DLD1 (cell line): Measurements from ENCODE around the gene SERPINC1.
"Not testable (repeated sequence)": the region's sequence is repeated elsewhere in the genome, so short reads cannot be mapped to it uniquely, and the experiment has no call there.

ENCODE experiments used
- in situ Hi-C: cut with HindIII; loops from 2 replicates; pipeline ENCODE4 v1.10.0; 2017; ENCODE audit warnings: low sequenced_read_pairs

Gene SERPINC1

DNA sequence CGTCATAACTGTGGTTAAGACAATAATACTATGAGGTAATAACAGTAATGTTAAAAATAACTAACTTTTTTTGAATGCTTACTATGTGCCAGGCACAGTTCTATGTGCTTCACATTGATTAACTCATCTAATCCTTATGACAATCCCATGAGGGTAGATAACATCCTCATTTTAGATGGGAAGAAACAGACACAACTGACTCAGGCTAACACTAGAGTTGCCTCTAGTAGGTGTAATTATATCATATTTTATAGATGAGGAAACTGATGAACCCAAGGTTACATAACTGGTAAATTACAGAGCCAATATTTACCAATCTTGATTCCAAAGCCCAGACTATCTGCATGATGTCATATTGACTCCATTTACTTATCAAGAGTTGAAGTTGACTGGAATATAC lies 23.5 kb downstream of the SERPINC1 start:
- in situ Hi-C loops = no loop called here

GRCh38 chr1:173889885-173890284 lies 27.2 kb downstream of the SERPINC1 start:
- in situ Hi-C loops = no loop called here

DNA sequence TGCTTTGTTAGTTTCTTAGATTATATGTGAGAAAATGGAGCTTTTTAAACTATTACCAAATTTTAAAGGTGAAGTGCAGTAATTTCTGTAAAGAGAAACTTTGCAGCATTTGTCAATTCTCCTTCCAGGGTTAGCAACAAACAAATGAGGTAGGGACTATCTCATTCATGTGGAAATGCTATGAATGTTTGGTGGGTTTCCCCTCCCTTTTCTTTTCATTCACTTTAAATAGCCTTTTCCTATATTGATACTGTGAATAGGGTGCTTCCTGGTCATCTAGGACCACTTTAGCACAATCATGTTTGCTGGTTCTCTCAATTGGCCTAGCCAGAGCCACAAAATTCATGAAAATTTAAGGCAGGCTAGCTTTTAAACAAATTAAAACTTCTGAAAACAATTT lies 28.4 kb downstream of the SERPINC1 start:
- in situ Hi-C loops = no loop called here

GRCh38 chr1:173887627-173888026 lies 29.5 kb downstream of the SERPINC1 start:
- in situ Hi-C loops = no loop called here

DNA sequence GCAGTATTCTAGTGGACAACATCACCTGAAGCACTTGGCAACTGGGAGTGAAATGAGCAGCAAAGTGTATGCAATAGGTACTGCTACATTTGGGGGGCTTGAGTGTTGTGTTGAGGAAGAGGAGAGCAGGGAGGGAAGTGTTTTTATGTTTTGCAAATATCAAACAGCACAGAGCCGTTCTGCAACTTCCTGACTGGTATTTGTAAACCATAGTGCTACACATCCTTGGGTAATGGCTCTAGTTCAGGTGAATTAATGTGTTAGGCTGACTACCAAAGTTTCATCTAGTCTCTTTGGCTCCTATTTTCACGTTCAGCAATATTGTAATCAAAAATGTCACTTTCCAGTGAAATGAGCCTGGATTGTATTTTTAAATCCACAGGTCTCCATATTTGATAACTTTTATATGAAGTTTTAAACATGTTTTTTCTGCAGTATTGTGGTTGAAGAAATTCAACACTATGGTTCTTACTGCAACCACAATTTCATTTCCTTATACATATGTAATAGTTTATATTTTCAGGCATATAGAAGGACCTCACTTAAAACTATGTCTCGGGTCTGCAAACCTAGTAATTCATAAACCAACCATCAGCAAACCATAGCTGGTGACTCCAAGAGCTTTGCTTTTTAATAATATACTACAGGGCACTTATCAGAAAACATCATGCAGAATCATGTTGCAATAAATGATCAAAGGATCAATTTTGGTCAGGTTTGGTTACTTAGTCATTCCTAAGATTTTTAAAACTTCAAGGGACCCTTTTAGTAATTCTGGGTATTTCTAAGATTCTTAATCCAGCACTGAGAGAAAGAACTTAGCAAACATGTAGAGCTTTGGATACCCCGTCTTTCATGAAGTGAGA lies 30.1 kb downstream of the SERPINC1 start:
- in situ Hi-C loops = no loop called here

DNA sequence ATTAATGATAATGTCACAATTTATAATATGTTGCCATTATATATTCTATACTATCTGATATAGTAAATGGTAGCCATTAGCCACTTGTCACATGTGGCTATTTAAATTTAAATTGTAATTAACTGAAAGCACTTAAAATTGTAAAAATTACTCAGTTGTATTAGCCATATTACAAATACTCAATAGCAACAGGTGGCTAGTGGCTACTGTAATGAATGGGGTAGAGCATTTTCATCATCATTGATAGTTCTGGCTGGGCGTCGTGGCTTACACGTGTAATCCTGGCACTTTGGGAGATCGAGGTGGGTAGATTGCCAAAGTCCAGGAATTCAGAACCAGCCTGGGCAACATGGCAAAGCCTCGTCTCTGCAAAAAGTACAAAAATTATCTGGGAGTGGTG lies 32.4 kb downstream of the SERPINC1 start:
- in situ Hi-C loops = no loop called here

DNA sequence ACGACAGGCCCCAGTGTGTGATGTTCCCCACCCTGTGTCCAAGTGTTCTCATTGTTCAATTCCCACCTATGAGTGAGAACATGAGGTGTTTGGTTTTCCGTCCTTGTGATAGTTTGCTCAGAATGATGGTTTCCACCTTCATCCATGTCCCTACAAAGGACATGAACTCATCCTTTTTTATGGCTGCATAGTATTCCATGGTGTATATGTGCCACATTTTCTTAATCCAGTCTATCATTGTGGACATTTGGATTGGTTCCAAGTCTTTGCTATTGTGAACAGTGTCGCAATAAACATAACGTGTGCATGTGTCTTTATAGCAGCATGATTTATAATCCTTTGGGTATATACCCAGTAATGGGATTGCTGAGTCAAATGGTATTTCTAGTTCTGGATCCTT lies 36.0 kb downstream of the SERPINC1 start:
- in situ Hi-C loops = not testable (repeated sequence)

- in situ Hi-C loops = no loop called here
These were observed 38.9 kb downstream of the SERPINC1 start for GRCh38 chr1:173878251-173878650.

DNA sequence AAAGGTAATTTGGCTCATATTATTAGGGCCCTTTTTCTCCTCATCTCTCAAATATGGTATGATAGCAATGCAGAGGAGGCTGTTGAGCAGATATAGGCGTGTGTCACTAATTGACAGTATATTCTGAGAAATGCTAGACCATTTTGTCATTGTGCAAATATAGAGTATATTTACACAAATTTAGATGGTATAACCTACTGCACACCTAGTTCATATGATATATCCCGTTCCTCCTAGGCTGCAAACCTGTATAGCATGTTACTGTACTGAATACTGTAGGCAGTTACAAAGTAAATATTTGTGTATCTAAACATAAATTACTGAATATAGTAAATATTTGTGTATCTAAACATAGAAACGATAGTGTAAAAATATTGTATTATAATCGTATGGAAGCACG lies 40.4 kb downstream of the SERPINC1 start:
- in situ Hi-C loops = no loop called here

DNA sequence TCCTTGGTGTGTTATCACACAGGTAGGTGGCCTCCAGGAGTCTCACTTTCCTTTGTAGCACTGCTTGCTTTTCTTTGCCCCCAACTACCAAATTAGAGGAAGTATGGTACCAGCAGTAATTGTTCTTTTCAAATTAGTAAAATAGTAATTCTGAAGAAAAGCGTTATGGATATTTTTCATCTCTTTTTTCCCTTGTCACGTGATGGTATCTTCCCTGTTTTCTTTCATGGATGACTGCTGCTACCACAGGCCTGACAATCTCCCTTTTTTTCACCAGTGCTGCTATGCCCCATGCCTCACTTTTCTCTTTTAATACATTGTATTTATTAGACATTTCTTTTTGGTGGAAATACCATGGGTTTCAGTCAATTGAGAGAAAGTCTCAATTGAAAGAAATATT lies 45.6 kb downstream of the SERPINC1 start:
- in situ Hi-C loops = no loop called here

DNA sequence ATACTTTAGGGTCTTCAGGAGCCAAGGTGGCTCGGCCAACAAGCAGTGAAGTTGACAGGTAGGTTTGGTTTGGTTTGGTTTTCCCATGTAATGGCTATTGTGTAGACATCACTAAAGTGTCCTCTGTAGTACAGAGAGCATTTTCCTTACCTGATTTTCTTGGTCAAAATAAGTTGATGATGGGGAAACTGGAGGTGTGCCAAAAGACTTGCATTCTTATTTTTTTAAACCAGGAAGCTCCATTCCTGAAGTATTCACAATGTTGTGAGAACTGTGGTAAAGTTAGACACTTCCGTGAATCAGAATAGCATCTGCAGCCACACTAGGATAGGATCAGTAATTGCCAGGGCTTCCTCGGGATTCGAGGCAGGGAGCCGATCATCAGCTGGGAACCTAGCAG lies 46.0 kb downstream of the SERPINC1 start:
- in situ Hi-C loops = no loop called here

DNA sequence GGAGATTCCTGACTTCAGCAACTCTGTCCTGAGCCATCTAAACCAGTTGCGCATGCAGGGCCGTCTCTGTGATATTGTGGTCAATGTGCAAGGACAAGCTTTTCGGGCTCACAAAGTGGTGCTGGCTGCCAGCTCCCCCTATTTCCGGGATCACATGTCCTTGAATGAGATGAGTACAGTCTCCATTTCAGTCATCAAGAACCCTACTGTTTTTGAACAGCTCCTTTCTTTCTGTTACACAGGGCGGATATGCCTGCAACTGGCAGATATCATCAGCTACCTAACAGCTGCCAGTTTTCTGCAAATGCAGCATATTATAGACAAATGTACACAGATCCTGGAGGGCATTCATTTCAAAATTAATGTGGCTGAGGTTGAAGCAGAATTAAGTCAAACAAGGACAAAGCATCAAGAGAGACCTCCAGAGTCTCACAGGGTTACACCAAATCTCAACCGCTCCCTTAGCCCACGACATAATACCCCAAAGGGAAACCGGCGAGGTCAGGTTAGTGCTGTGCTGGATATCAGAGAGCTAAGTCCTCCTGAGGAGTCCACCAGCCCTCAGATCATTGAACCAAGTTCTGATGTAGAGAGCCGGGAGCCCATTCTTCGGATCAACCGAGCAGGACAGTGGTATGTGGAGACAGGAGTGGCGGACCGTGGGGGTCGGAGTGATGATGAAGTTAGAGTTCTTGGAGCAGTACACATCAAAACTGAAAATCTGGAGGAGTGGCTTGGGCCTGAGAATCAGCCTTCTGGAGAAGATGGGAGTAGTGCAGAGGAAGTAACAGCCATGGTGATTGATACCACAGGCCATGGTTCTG lies 46.7 kb downstream of the SERPINC1 start:
- in situ Hi-C loops = no loop called here

GRCh38 chr1:173869021-173869359 lies 48.1 kb downstream of the SERPINC1 start:
- in situ Hi-C loops = no loop called here

GRCh38 chr1:173868266-173869020 lies 48.7 kb downstream of the SERPINC1 start, which contains the start of gene ZBTB37:
ZBTB37 (plus strand) TSS chr1:173868380; CDS start chr1:173870226, 1,846 bp downstream.
- in situ Hi-C loops = no loop called here

DNA sequence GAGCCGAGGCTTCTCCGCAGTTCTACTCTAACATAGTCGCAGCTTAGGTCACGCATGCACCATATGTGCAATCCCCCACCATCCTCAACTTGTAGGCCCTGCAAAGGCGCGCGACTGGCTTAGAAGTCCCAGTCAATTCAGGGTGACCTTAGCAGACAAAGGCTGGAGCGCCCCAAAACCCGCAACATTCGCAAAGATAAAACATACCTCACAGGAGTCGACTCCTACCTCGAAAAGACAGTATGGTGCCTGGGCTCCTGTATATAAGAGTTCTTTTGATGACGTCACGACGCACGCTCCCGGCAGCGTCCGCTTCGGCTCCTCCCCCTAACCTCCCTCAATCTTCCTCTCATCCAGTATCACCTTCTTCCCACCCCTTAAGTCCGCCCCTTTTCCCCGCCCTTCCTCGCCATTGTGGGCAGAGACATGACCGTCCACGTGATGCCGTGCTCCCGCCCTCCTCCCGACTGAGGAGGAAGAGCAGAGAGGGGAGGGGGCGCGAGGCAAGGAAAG lies 49.3 kb downstream of the SERPINC1 start, which contains the start of gene GAS5:
Gene GAS5 (minus strand): TSS at position 237 of the 513 bp plus-strand sequence.
- in situ Hi-C loops = no loop called here

DNA sequence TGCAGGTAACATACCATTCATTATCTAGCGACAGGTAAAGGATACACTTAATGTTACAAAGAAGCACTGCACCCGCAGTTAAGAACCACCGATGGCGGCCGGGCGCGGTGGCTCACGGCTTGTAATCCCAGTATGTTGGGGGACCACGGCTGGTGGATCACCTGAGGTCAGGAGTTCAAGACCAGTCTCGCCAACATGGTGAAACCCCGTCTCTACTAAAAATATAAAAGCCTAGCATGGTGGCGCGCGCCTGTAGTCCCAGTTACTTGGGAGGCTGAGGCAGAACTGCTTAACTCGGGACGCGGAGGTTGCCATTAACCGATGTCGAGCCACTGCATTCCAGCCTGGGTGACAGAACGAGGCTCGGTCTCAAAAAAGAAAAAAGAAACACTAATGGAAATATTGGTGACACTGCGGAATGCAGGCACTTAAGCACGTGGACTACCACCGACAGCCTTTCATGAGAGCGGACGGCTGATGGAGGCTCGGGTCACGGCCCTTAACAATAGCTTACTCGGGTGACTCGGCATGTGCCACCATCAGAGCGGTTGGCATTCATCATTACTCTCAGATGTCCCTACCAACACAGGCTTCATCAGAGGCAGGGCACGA lies 49.9 kb downstream of the SERPINC1 start:
- in situ Hi-C loops = no loop called here

DNA sequence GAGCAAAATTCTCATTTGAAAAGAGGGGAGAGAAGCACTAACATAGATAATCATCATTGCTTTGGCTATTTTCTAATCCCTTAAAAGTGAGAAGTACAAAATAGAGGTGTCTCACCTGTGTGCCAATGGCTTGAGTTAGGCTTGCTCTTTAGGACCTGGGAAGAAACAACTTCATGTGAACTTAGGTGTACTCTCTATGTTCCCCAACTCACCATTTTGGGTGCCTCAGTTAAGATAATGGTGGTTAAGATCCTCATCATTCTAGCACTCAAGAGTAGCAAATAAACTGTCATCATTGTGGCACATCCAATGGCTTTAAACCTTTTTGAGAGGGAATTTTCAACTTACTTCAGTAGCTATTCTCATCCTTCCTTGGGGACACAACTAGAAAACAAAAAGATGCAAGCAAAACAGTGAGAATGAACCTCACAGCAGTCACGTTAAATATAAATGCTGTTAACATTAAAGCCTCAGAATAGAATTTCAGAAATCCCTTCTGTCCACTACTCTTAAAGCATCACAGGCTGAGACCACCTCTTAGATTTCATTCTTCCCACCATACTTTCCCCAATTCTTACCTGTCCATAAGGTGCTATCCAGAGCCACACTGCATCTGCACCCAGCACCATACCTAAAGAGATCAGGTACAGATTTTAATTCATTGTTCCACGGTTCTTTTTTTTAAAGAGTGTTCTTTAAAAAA lies 50.6 kb downstream of the SERPINC1 start:
- in situ Hi-C loops = no loop called here

DNA sequence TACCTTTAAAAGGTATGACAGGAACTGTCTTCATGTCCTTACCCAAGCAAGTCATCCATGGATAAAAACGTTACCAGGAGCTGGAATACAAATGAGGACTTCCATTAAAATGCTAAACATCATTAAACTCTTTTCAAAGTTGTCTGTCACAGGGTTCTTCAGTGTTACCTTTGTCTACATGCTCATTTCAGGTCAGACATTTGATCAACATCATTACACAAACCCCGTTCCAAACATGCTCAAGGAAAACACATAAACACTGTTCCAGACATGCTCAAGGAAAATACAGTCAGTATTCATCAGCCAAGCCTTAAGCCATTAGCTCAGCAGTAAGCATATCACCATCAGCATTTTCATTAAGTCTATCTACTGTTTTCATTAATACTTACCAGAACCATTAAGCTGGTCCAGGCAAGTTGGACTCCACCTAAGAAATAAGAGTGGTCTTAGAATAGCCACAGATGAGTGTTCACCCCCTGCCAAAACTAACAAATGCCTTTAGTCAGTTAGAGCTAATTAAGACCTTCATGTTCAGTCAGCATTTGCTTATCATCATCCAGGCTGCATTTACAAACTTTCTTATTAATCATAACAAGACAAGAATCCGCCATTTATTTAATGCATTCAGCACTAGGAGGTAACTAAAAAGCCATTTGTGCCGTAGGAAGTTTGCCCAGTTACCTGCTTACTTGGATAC lies 51.5 kb downstream of the SERPINC1 start:
- in situ Hi-C loops = no loop called here

- in situ Hi-C loops = no loop called here
These were observed 52.8 kb downstream of the SERPINC1 start for GRCh38 chr1:173864179-173864867.
